ENCODE data around the gene VSIR.

The VSIR gene

GRCh38 chr10:71711052-71711623, 62.2 kb downstream of the VSIR start:
- FAIRE-seq = no peak

DNA sequence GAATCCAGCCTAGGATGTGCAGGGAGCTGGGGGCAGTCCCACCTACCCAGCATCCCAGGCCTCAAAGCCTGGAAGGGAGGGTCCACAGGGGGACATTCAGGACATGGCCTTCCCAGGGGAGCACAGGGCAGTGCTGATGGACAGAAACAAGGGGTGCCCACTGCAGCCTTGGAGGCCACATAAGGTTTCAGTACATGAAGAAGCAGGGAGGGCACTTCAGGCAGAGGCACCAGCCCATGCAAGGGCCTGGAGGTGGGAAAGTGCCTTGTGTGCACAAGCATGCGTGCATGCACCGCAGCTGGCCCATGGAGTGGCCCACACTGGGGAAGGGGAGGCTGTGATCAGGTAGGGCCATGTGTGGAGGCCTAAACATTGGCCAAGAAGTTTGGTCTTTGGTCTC, 62.8 kb downstream of the VSIR start:
- FAIRE-seq = no peak

- FAIRE-seq = no peak
Observed at GRCh38 chr10:71708897-71709882, 64.1 kb downstream of the VSIR start.

DNA sequence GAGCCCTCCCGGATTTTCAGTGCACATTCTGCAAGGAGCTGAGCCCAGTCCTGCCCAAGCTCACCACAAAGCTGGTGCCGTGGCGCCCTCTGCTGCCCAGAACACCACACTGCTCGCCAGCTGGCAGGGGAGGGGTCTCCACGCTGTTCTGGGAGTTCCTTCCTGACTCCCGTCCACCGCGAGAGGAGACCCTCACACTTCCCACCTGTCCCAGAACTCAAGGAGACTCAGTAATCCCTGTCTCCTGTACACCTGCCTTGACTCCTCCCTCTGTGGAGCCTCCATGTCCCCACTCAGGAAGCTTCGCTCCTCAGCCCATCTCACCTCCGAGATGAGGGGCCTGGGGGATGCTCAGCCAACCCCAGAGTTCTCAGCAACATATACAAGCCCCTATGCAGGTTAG, 65.0 kb downstream of the VSIR start:
- no peak for FAIRE-seq

DNA sequence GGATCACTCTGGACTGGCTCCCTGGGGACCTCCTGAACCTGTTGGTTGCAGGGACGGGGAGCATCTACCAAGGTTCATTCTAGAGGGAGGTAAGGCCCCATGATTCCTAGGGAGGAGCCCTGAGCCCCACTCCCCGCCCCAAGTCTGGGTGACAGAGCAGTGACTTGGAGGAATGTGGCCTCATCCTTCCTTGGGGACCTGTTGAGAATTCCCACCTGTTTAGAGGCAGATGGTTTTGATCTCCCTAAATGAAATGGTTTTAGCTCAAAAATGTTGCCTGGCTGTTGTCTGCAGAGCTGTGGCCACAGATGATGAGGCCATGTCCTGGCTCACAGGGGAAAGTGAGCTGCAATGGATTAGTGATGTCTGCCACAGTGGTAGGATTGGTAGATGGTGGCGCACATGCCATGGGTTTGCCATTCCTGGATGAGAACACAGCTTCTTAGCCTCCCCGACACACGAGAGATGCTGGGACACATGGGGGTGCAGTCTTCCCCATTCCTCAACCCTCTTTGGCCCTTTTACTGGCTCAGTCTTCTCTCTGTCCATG, 66.0 kb downstream of the VSIR start:
- FAIRE-seq = no peak

GRCh38 chr10:71706216-71707121, 66.9 kb downstream of the VSIR start:
- FAIRE-seq = no peak

DNA sequence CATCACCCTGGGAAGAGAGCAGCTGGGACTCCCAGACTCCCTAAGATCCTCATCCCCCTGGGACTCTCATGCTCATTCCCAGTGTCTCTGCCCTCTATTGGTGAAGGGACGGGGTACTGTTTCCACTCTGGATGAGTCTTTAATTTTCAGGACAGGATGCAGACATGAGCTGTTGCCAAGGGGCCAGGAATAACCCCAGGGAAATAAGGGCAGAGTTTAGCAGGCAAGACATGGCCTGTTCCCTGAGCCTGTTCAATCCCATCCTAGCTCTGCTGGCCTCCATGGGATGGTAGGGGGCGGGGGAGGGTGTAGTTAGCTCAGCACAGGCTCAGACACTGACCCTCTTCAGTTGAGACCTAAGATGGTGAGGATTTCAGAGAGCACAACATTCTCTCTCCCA, 67.7 kb downstream of the VSIR start:
- no peak for FAIRE-seq

DNA sequence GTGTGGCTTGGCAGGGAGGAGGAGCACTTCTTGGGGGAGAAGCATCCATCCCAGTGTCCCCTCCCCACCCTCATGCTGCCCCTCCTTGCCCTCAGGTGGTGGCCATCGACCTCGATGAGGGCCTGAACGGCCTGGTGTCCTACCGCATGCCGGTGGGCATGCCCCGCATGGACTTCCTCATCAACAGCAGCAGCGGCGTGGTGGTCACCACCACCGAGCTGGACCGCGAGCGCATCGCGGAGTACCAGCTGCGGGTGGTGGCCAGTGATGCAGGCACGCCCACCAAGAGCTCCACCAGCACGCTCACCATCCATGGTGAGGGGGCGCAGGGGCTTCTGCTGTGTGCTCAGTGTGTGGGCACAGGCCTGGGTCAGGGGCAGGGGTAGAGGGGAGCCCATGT, 68.5 kb downstream of the VSIR start:
- FAIRE-seq = no peak

GRCh38 chr10:71703577-71703976, 69.7 kb downstream of the VSIR start:
- FAIRE-seq = no peak

DNA sequence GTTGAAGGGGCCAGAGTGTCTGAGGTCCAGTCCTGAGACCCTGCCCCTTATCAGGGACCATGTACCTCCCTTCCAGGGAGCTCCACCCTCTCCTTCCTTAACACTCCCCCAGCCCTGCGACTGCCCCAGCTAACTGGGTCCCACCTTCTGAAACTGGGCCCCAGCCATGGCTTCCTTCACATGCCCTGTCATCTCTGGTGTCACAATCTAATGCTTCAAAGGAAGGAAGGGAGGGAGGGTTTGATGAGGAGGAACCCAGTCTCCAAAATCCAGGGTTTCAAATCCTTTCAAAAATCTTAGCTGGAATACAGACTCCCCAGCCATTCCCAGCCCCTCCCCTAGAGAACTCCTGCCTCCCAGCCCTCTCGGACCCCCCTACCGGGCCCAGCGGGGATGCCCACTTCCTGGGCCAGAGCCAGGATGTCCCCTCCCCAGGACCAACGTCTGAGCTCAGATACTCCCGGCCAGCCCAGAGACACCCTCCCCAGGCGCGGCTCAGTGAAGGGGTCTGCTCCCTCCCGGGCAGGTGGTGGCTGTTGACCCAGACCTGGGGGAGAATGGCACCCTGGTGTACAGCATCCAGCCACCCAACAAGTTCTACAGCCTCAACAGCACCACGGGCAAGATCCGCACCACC, 71.7 kb downstream of the VSIR start:
- no peak for FAIRE-seq

DNA sequence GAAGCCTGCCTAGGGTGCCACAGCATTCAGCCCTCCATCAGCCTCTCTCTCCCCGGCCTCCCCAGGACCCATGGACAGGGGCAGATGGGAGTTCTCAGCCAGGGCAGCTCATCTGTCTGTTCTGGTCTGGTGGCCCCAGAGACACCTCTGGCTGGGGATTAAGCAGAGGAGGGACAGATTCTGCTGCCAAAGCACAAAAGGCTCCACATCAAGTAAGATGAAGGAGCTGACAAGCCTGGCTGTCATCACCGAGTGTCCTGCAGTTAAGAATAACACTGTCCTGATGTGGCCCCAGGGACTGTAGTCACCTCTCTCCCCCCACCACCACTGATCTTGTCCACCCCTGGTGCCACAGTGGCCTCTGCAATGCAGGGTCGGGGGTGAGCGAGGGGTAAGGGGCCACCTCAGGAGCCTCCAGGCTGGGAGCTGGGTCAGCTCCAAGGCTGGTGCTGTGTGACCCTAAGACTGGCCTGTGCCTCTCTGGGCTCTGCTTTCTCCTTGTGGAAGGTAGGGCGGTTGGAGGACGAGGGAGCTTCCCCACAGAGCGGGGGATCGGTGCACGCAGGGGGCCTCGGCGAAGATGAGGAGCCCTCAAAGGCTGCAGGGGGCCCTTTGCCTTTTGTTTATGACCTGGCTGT, 72.5 kb downstream of the VSIR start:
- FAIRE-seq = no peak

- no peak for FAIRE-seq
Observed at GRCh38 chr10:71698737-71699136, 74.6 kb downstream of the VSIR start.

- no peak for FAIRE-seq
Observed at GRCh38 chr10:71697938-71698709, 75.2 kb downstream of the VSIR start.

Measured in A204.1 (cell line).